ENCODE results near the gene GABBR1. TPM values are rescaled to one million over a fixed set of nuclear protein-coding genes. Genes with fewer than 3 reads are reported as not detected.

GABBR1 gene
- total and polyA plus RNA-seq, 2 donors (not counting 3 experiments of a cell fraction or from before 2014, with no cell fraction given) = 43.6 to 50.8 TPM

- Histone ChIP-seq H3K4me3 (replicated peaks in 1 of 3; ENCODE audit: insufficient read depth in 1 of 3, low read depth in 1 of 3, low read length in 3 of 3) (no peak overlapping the region), H3K27ac (ENCODE audit: insufficient read depth, low read depth, low read length) (no peak overlapping the region), H3K4me1 (ENCODE audit: control insufficient read depth, extremely low read depth, insufficient read depth, low read length) (no peaks in the 10 kb centered on the region), H3K4me2 (ENCODE audit: insufficient read depth, low read length) (no peak overlapping the region), H3K9ac (replicated peaks; ENCODE audit: extremely low read depth, insufficient read depth, low read length) (no peak overlapping the region), H4K20me1 (replicated peaks; ENCODE audit: control insufficient read depth, extremely low read depth, insufficient read depth, low read length) (no peaks in the 10 kb centered on the region), H3K9me3 (replicated peaks; ENCODE audit: control insufficient read depth, insufficient read depth, low read length) (no peaks in the 10 kb centered on the region), H3K79me2 (ENCODE audit: control insufficient read depth, insufficient read depth, low read length) (no peaks in the 10 kb centered on the region), H3K36me3 (ENCODE audit: control insufficient read depth in 2 of 2, extremely low read depth in 1 of 2, insufficient read depth in 2 of 2, low read length in 2 of 2) (peaks cover 7 to 18% of the 10 kb centered on the region in 2 experiments), H3K27me3 (ENCODE audit: control insufficient read depth in 2 of 2, insufficient read depth in 2 of 2, low read length in 2 of 2) (no peaks in the 10 kb centered on the region), H3K9me1 (replicated peaks; ENCODE audit: control insufficient read depth, extremely low read depth, insufficient read depth, low read length) (no peaks in the 10 kb centered on the region), H2AFZ (ENCODE audit: low read depth, low read length) (no peak overlapping the region)
- no peak for DNase-seq (ENCODE audit: low read depth, low spot score)
- no peak for FAIRE-seq
- POLR2A ChIA-PET = no interaction called here
- CTCF ChIA-PET = interaction anchor here (0.7 to 1.5 kb wide), 3 partner anchors 8 to 36 kb away, joined by 3 to 7 read pairs (median 5); no protein-coding TSS in a partner anchor
- dilution Hi-C loops (cut with MboI; ENCODE audit: extremely low pct_ligation_motif_present, low sequenced_read_pairs) (no loop called here), intact Hi-C loops (cut with micrococcal nuclease) (no loop called here)
- TF ChIP-seq POLR2A (IDR thresholded peaks at IDR 0.05; ENCODE audit: low read depth, low read length) = no peak
- peak; percentile 5 to 9 for TF ChIP-seq CTCF (IDR thresholded peaks at IDR 0.05; ENCODE audit: extremely low read depth in 1 of 2, insufficient read depth in 1 of 2, low read depth in 1 of 2, low read length in 2 of 2)
- BruUV-seq (replicated peaks) = no TSS peak
These were observed 15.0 kb downstream of the GABBR1 start for GRCh38 chr6:29617782-29618554.

- H3K9me3 ChIP-seq (replicated peaks; ENCODE audit: control insufficient read depth, insufficient read depth, low read length) = no peaks in the 10 kb centered on the region
- no peaks in the 10 kb centered on the region for H3K9me1 ChIP-seq (replicated peaks; ENCODE audit: control insufficient read depth, extremely low read depth, insufficient read depth, low read length)
- H3K27me3 ChIP-seq (ENCODE audit: control insufficient read depth in 2 of 2, insufficient read depth in 2 of 2, low read length in 2 of 2) = no peaks in the 10 kb centered on the region
- H4K20me1 ChIP-seq (replicated peaks; ENCODE audit: control insufficient read depth, extremely low read depth, insufficient read depth, low read length) = no peaks in the 10 kb centered on the region
- DNase-seq (ENCODE audit: low read depth, low spot score) = no peak
- no peaks in the 10 kb centered on the region for H3K4me1 ChIP-seq (ENCODE audit: control insufficient read depth, extremely low read depth, insufficient read depth, low read length)
- no peaks in the 10 kb centered on the region for H3K79me2 ChIP-seq (ENCODE audit: control insufficient read depth, insufficient read depth, low read length)
- ChIA-PET CTCF (interaction anchor here (1.0 to 1.1 kb wide), 2 partner anchors 43 to 52 kb away, joined by 3 to 6 read pairs; partner anchors contain the start of gene UBD), POLR2A (no interaction called here)
- FAIRE-seq = no peak
- H2AFZ ChIP-seq (ENCODE audit: low read depth, low read length) = no peak overlapping the region
- no peak overlapping the region for H3K4me2 ChIP-seq (ENCODE audit: insufficient read depth, low read length)
- no peak overlapping the region for H3K9ac ChIP-seq (replicated peaks; ENCODE audit: extremely low read depth, insufficient read depth, low read length)
- TF ChIP-seq GATA2 (IDR thresholded peaks at IDR 0.05; ENCODE audit: insufficient read depth, insufficient read length, low read depth, low read length) (no peak), MYC (IDR thresholded peaks at IDR 0.05; ENCODE audit: low read depth, low read length) (no peak), FOS (IDR thresholded peaks at IDR 0.05; ENCODE audit: borderline replicate concordance, insufficient read depth, low read length) (no peak), POLR2AphosphoS5 (IDR thresholded peaks at IDR 0.05; ENCODE audit: insufficient read depth, low read depth, low read length) (no peak), POLR2A (IDR thresholded peaks at IDR 0.05; ENCODE audit: low read depth, low read length) (no peak)
- dilution Hi-C loops (cut with MboI; ENCODE audit: extremely low pct_ligation_motif_present, low sequenced_read_pairs) (no loop called here), intact Hi-C loops (cut with micrococcal nuclease) (no loop called here)
- BruUV-seq (replicated peaks) = no TSS peak
- H3K36me3 ChIP-seq (ENCODE audit: control insufficient read depth in 2 of 2, extremely low read depth in 1 of 2, insufficient read depth in 2 of 2, low read length in 2 of 2) = peaks cover 12 to 25% of the 10 kb centered on the region in 2 experiments
- no peak overlapping the region for H3K27ac ChIP-seq (ENCODE audit: insufficient read depth, low read depth, low read length)
- H3K4me3 ChIP-seq (replicated peaks in 1 of 3; ENCODE audit: insufficient read depth in 1 of 3, low read depth in 1 of 3, low read length in 3 of 3) = no peak overlapping the region
These were observed 21.6 kb downstream of the GABBR1 start for GRCh38 chr6:29611426-29611825.

Data from endothelial cell of umbilical vein (primary cell).